CD14-positive monocyte (primary cell): ENCODE measurements around the gene OVOL3. TPM values are rescaled to one million over a fixed set of nuclear protein-coding genes. Genes with fewer than 3 reads are reported as not detected.
A peak's percentile ranks its signal among the peaks of the same experiment; 100 is the strongest.
"Not testable (repeated sequence)": the region's sequence is repeated elsewhere in the genome, so short reads cannot be mapped to it uniquely, and the experiment has no call there.

Source experiments
- DNase-seq, 3 donors: peaks; one replicate each; pipeline ENCODE4 v3.0.0-alpha.2; 2011 to 2022
- H2AFZ ChIP-seq: 2 replicates; pipeline ENCODE4 v1.6.0; 2012; ENCODE audit warnings: mild to moderate bottlenecking, low read depth, low read length, inconsistent platforms; ENCODE audit not compliant: insufficient read depth, poor library complexity, severe bottlenecking
- H3K27ac ChIP-seq, 2 donors: 1 replicate in 1 of 2; 2 replicates in 1 of 2; pipeline ENCODE4 v1.5.1; 2012 to 2013; ENCODE audit warnings: low read length in 2 of 2, control low read depth in 1 of 2, inconsistent platforms in 1 of 2, low read depth in 1 of 2, mild to moderate bottlenecking in 1 of 2
- H3K27me3 ChIP-seq, 2 donors: one replicate each; pipeline versions ENCODE4 v1.6.0 to v1.6.1; 2011 to 2013; ENCODE audit warnings: low read length in 2 of 2; ENCODE audit not compliant: control insufficient read depth in 2 of 2, insufficient read depth in 2 of 2
- H3K36me3 ChIP-seq, 2 donors: replicated peaks in 1 of 2; 1 replicate in 1 of 2; 2 replicates in 1 of 2; pipeline versions ENCODE4 v1.5.1 to v1.6.1; 2012 to 2013; ENCODE audit warnings: low read length in 2 of 2, control low read depth in 1 of 2, inconsistent platforms in 1 of 2, mild to moderate bottlenecking in 1 of 2; ENCODE audit not compliant: insufficient read depth in 2 of 2, control insufficient read depth in 1 of 2
- H3K4me1 ChIP-seq, 2 donors: 1 replicate in 1 of 2; 2 replicates in 1 of 2; pipeline versions ENCODE4 v1.5.1 to v1.6.1; 2012 to 2013; ENCODE audit warnings: low read length in 2 of 2, control low read depth in 1 of 2, inconsistent platforms in 1 of 2, mild to moderate bottlenecking in 1 of 2, moderate library complexity in 1 of 2; ENCODE audit not compliant: insufficient read depth in 2 of 2, control insufficient read depth in 1 of 2
- H3K4me2 ChIP-seq: replicated peaks from 2 replicates; pipeline ENCODE3; 2012; ENCODE audit warnings: low read length, moderate library complexity, mild to moderate bottlenecking; ENCODE audit not compliant: poor library complexity, severe bottlenecking; ENCODE audit errors: extremely low read depth
- H3K4me3 ChIP-seq, 3 experiments: fragments of 200-600 bp in 1 of 3; sonication (generic) in 1 of 3; replicated peaks in 1 of 3; 1 replicate in 2 of 3; 2 replicates in 1 of 3; pipeline ENCODE4 v1.5.1; 2011 to 2013; ENCODE audit warnings: low read length in 3 of 3, mild to moderate bottlenecking in 3 of 3, control low read depth in 2 of 3, low read depth in 2 of 3, inconsistent platforms in 1 of 3, moderate library complexity in 1 of 3
- H3K79me2 ChIP-seq: 2 replicates; pipeline ENCODE4 v1.6.0; 2012; ENCODE audit warnings: mild to moderate bottlenecking, control low read depth, inconsistent platforms, low read length, moderate library complexity; ENCODE audit not compliant: insufficient read depth
- H3K9ac ChIP-seq: 2 replicates; pipeline ENCODE4 v1.6.0; 2017; ENCODE audit warnings: low read length, mild to moderate bottlenecking; ENCODE audit not compliant: insufficient read depth, poor library complexity, severe bottlenecking
- H3K9me3 ChIP-seq, 2 donors: replicated peaks in 1 of 2; 1 replicate in 1 of 2; 2 replicates in 1 of 2; pipeline versions ENCODE4 v1.5.1 to v1.6.1; 2012 to 2013; ENCODE audit warnings: low read length in 2 of 2, control low read depth in 1 of 2; ENCODE audit not compliant: control insufficient read depth in 1 of 2, insufficient read depth in 1 of 2
- H4K20me1 ChIP-seq: 2 replicates; pipeline ENCODE4 v1.6.0; 2012; ENCODE audit warnings: mild to moderate bottlenecking, low read length, control low read depth, moderate library complexity; ENCODE audit not compliant: insufficient read depth
- H3K27ac Mint-ChIP-seq, 7 donors: one replicate each; pipeline ENCODE4 v1.8.0; 2020; ENCODE audit warnings: mild to moderate bottlenecking in 7 of 7, mixed read lengths in 7 of 7, moderate library complexity in 6 of 7, inconsistent platforms in 2 of 7
- H3K27me3 Mint-ChIP-seq, 3 donors: one replicate each; pipeline ENCODE4 v1.8.0; 2021 to 2022; ENCODE audit warnings: low read depth in 3 of 3, mild to moderate bottlenecking in 3 of 3, mixed read lengths in 3 of 3, moderate library complexity in 3 of 3, inconsistent platforms in 1 of 3
- H3K36me3 Mint-ChIP-seq, 2 donors: one replicate each; pipeline ENCODE4 v1.8.0; 2020; ENCODE audit warnings: mixed read lengths in 2 of 2, inconsistent platforms in 1 of 2, mild to moderate bottlenecking in 1 of 2
- H3K4me1 Mint-ChIP-seq: one replicate; pipeline ENCODE4 v1.8.0; 2020; ENCODE audit warnings: mild to moderate bottlenecking, mixed read lengths
- H3K4me3 Mint-ChIP-seq, 2 donors: one replicate each; pipeline ENCODE4 v1.8.0; 2020; ENCODE audit warnings: mild to moderate bottlenecking in 2 of 2, mixed read lengths in 2 of 2, moderate library complexity in 1 of 2
- H3K9me3 Mint-ChIP-seq, 7 donors: one replicate each; pipeline ENCODE4 v1.8.0; 2020 to 2022; ENCODE audit warnings: mixed read lengths in 7 of 7, mild to moderate bottlenecking in 6 of 7, moderate library complexity in 6 of 7, inconsistent platforms in 2 of 7
- CTCF ChIP-seq: fragments of 200-600 bp; IDR thresholded peaks from one replicate; pipeline ENCODE4 v1.8.0; 2022; ENCODE audit warnings: antibody characterized with exemption, mild to moderate bottlenecking
- WGBS: methylation state at CpG from one replicate; pipeline ENCODE4 v1.1.5; 2013; ENCODE audit warnings: missing lambda C conversion rate; ENCODE audit not compliant: insufficient coverage; 5-methylcytosine and 5-hydroxymethylcytosine counted together
- intact Hi-C, 2 donors: fragments of 100-400 bp; cut with micrococcal nuclease; formaldehyde crosslinking; loops; one replicate each; pipeline versions ENCODE4 v1.15.0 to v1.15.1; 2023
- polyA plus RNA-seq, 3 donors: library from polyadenylated mRNA; depleted of rRNA in 1 of 3; unstranded in 2 of 3; stranded (reverse) in 1 of 3; fragments of 300-500 nt in 2 of 3; fragments of >200 nt in 1 of 3; fragmentation: Illumina TruSeq in 2 of 3; gene quantifications; 1 replicate in 2 of 3; 2 replicates in 1 of 3; pipeline ENCODE4 v1.2.3, GENCODE V29; 2012 to 2021

The OVOL3 gene
- polyA plus RNA-seq, 3 donors: not detected

- Histone ChIP-seq H3K9ac (no peak overlapping the region), H3K4me2 (no peak overlapping the region), H3K27me3 (no peaks in the 10 kb centered on the region), H3K79me2 (peaks cover 4% of the 10 kb centered on the region), H3K36me3 (peaks cover 33 to 56% of the 10 kb centered on the region in 2 donors), H3K27ac (no peak overlapping the region), H4K20me1 (no peaks in the 10 kb centered on the region), H3K4me3 (no peak overlapping the region), H3K4me1 (peaks cover 29 to 35% of the 10 kb centered on the region in 2 donors), H2AFZ (no peak overlapping the region), H3K9me3 (no peaks in the 10 kb centered on the region)
- H3K36me3 Mint-ChIP-seq: peaks cover 45 to 54% of the 10 kb centered on the region in 2 donors
- no peak for TF ChIP-seq CTCF
- WGBS: 94% methylated on average over 9 of the region's 9 CpGs
- intact Hi-C loops: no loop called here
- no peak overlapping the region for H3K4me3 Mint-ChIP-seq
- H3K4me1 Mint-ChIP-seq: peaks cover 19% of the 10 kb centered on the region
- peak overlapping the region in 2 of 7 donors; percentile 6 to 15 for H3K27ac Mint-ChIP-seq
- DNase-seq: no peak
- peaks cover 0 to 1% (median 0%) of the 10 kb centered on the region in 3 donors for H3K27me3 Mint-ChIP-seq
- H3K9me3 Mint-ChIP-seq: peaks cover 0 to 3% (median 0%) of the 10 kb centered on the region in 7 donors
Observed at GRCh38 chr19:36125557-36125956, 14.6 kb downstream of the OVOL3 start.

GRCh38 chr19:36128392-36128736, 17.4 kb downstream of the OVOL3 start:
- Mint-ChIP-seq H3K27ac (peak overlapping the region; percentile 94 to 99 (median 97)), H3K4me3 (peak overlapping the region; percentile 94 to 96), H3K36me3 (peaks cover 26 to 27% of the 10 kb centered on the region in 2 donors), H3K9me3 (peaks cover 0 to 3% (median 0%) of the 10 kb centered on the region in 7 donors), H3K27me3 (peaks cover 0 to 1% (median 0%) of the 10 kb centered on the region in 3 donors), H3K4me1 (peaks cover 44% of the 10 kb centered on the region)
- peaks cover 54 to 63% of the 10 kb centered on the region in 2 donors for H3K4me1 ChIP-seq
- no peak for TF ChIP-seq CTCF
- peak overlapping the region; percentile 89 for H2AFZ ChIP-seq
- H3K4me3 ChIP-seq: peak overlapping the region; percentile 53 to 90 (median 77)
- peak overlapping the region; percentile 83 to 96 for H3K27ac ChIP-seq
- H3K27me3 ChIP-seq: no peaks in the 10 kb centered on the region
- H4K20me1 ChIP-seq: no peaks in the 10 kb centered on the region
- H3K79me2 ChIP-seq: peaks cover 4% of the 10 kb centered on the region
- peak in 2 of 3 donors; percentile 46 to 54 for DNase-seq
- H3K9me3 ChIP-seq: no peaks in the 10 kb centered on the region
- intact Hi-C loops: no loop called here
- peaks cover 13 to 28% of the 10 kb centered on the region in 2 donors for H3K36me3 ChIP-seq
- H3K4me2 ChIP-seq: peak overlapping the region; percentile 86
- peak overlapping the region; percentile 75 for H3K9ac ChIP-seq
- 43% methylated on average over 1 of the region's 10 CpGs for WGBS

- no CpG with 5 or more reads among the region's 6 CpGs for WGBS
- peak; percentile 78 to 86 (median 81) for DNase-seq
- H3K79me2 ChIP-seq, H4K20me1 ChIP-seq, H3K9ac ChIP-seq, H3K27me3 Mint-ChIP-seq, H3K36me3 Mint-ChIP-seq, H3K27me3 ChIP-seq, H3K9me3 Mint-ChIP-seq, intact Hi-C loops, H3K9me3 ChIP-seq, H3K36me3 ChIP-seq: not testable (repeated sequence)
- H3K4me3 ChIP-seq: peak overlapping the region in 1 of 3 experiments; percentile 32
- H3K27ac ChIP-seq: peak overlapping the region; percentile 71 to 79
- H3K4me1 ChIP-seq: peaks cover 55 to 69% of the 10 kb centered on the region in 2 donors
- peak overlapping the region; percentile 15 for H2AFZ ChIP-seq
- H3K4me2 ChIP-seq: peak overlapping the region; percentile 40
- H3K27ac Mint-ChIP-seq: peak overlapping the region; percentile 92 to 98 (median 95)
- H3K4me3 Mint-ChIP-seq: peak overlapping the region in 1 of 2 donors; percentile 67
- peaks cover 51% of the 10 kb centered on the region for H3K4me1 Mint-ChIP-seq
Observed at GRCh38 chr19:36131221-36131620, 20.3 kb downstream of the OVOL3 start.
